Immature natural killer cell (primary cell): ENCODE data around the gene AP2B1. TPM values are rescaled to one million over a fixed set of nuclear protein-coding genes. Genes with fewer than 3 reads are reported as not detected.

Experiments
- DNase-seq, 3 donors: peaks; one replicate each; pipeline ENCODE4 v3.0.0; 2022; ENCODE audit warnings: mixed read lengths in 1 of 3
- H3K27ac Mint-ChIP-seq, 6 donors: one replicate each; pipeline ENCODE4 v1.8.0; 2020; ENCODE audit warnings: mixed read lengths in 6 of 6, mild to moderate bottlenecking in 5 of 6, inconsistent platforms in 4 of 6, moderate library complexity in 3 of 6
- H3K27me3 Mint-ChIP-seq, 3 donors: one replicate each; pipeline ENCODE4 v1.8.0; 2020 to 2021; ENCODE audit warnings: low read depth in 3 of 3, mild to moderate bottlenecking in 3 of 3, mixed read lengths in 3 of 3, moderate library complexity in 3 of 3, inconsistent platforms in 1 of 3
- H3K36me3 Mint-ChIP-seq, 3 donors: one replicate each; pipeline ENCODE4 v1.8.0; 2020; ENCODE audit warnings: mixed read lengths in 3 of 3, inconsistent platforms in 2 of 3, mild to moderate bottlenecking in 2 of 3
- H3K4me1 Mint-ChIP-seq, 2 donors: one replicate each; pipeline ENCODE4 v1.8.0; 2020; ENCODE audit warnings: inconsistent platforms in 2 of 2, mild to moderate bottlenecking in 2 of 2, mixed read lengths in 2 of 2, moderate library complexity in 1 of 2
- H3K4me3 Mint-ChIP-seq, 5 donors: one replicate each; pipeline ENCODE4 v1.8.0; 2020; ENCODE audit warnings: mild to moderate bottlenecking in 5 of 5, mixed read lengths in 5 of 5, inconsistent platforms in 3 of 5, moderate library complexity in 3 of 5
- H3K9me3 Mint-ChIP-seq, 6 donors: one replicate each; pipeline ENCODE4 v1.8.0; 2020; ENCODE audit warnings: mild to moderate bottlenecking in 6 of 6, mixed read lengths in 6 of 6, inconsistent platforms in 4 of 6, moderate library complexity in 3 of 6
- polyA plus RNA-seq, 3 donors: library from polyadenylated mRNA; unstranded; fragments of 300-500 nt; fragmentation: Illumina TruSeq; gene quantifications; one replicate each; pipeline ENCODE4 v1.2.3, GENCODE V29; 2021

AP2B1 gene
- polyA plus RNA-seq, 3 donors from 2014 or later, result 43.7 to 79.9 (median 51.4) TPM

GRCh38 chr17:35763767-35764122 lies 176.6 kb downstream of the AP2B1 start:
- H3K4me1 Mint-ChIP-seq, result peaks cover 7 to 9% of the 10 kb centered on the region in 2 donors
- peak overlapping the region in 3 of 6 donors; percentile 23 to 49 (median 35) for H3K27ac Mint-ChIP-seq
- H3K27me3 Mint-ChIP-seq, result peaks cover 2 to 3% (median 2%) of the 10 kb centered on the region in 3 donors
- no peaks in the 10 kb centered on the region for H3K9me3 Mint-ChIP-seq
- DNase-seq, result no peak
- H3K4me3 Mint-ChIP-seq, result peak overlapping the region; percentile 93 to 96 (median 96)
- peaks cover 0 to 3% (median 0%) of the 10 kb centered on the region in 3 donors for H3K36me3 Mint-ChIP-seq

GRCh38 chr17:35764123-35764991 lies 177.2 kb downstream of the AP2B1 start:
- peaks cover 2 to 4% (median 3%) of the 10 kb centered on the region in 3 donors for H3K27me3 Mint-ChIP-seq
- H3K9me3 Mint-ChIP-seq, result no peaks in the 10 kb centered on the region
- peaks cover 0 to 3% (median 0%) of the 10 kb centered on the region in 3 donors for H3K36me3 Mint-ChIP-seq
- peak overlapping the region; percentile 76 to 93 (median 89) for H3K27ac Mint-ChIP-seq
- peak overlapping the region; percentile 93 to 96 (median 96) for H3K4me3 Mint-ChIP-seq
- peak; percentile 85 to 88 (median 87) for DNase-seq
- peaks cover 7 to 9% of the 10 kb centered on the region in 2 donors for H3K4me1 Mint-ChIP-seq

- peaks cover 7 to 9% of the 10 kb centered on the region in 2 donors for H3K4me1 Mint-ChIP-seq
- H3K27ac Mint-ChIP-seq, result peak overlapping the region in 3 of 6 donors; percentile 76 to 89 (median 87)
- H3K4me3 Mint-ChIP-seq, result peak overlapping the region; percentile 55 to 96 (median 94)
- H3K27me3 Mint-ChIP-seq, result peaks cover 2 to 5% (median 4%) of the 10 kb centered on the region in 3 donors
- H3K36me3 Mint-ChIP-seq, result peaks cover 0 to 3% (median 0%) of the 10 kb centered on the region in 3 donors
- no peaks in the 10 kb centered on the region for H3K9me3 Mint-ChIP-seq
- no peak for DNase-seq
Observed at GRCh38 chr17:35765086-35765710, 178.1 kb downstream of the AP2B1 start.

GRCh38 chr17:35765756-35766488 lies 178.8 kb downstream of the AP2B1 start:
- Mint-ChIP-seq H3K9me3 (no peaks in the 10 kb centered on the region), H3K36me3 (peaks cover 0 to 3% (median 0%) of the 10 kb centered on the region in 3 donors), H3K27me3 (peaks cover 2 to 5% (median 4%) of the 10 kb centered on the region in 3 donors), H3K4me1 (peaks cover 7 to 9% of the 10 kb centered on the region in 2 donors), H3K4me3 (peak overlapping the region in 1 of 5 donors; percentile 27), H3K27ac (no peak overlapping the region)
- no peak for DNase-seq

DNA sequence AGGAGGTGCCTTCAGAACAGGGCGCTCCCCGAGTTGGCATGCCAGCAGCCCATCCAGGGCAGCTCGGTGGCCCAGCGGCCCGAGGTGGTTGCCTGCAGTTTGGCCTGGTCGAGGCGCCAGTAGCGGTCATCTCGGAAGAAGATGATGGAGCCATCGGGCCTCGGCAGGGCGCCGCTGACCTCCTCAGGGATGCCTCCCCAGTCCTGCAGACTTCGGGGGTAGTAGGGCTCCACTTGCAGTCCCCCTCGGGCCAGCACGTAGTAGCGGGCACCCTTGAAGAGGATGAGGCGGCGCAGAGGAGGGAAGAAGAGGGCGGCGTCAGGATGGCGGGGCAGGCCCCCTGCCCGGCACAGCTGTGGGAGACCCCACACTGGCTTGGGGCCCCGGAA lies 179.4 kb downstream of the AP2B1 start:
- H3K36me3 Mint-ChIP-seq, result peaks cover 0 to 3% (median 0%) of the 10 kb centered on the region in 3 donors
- DNase-seq, result no peak
- peaks cover 7 to 9% of the 10 kb centered on the region in 2 donors for H3K4me1 Mint-ChIP-seq
- peaks cover 2 to 5% (median 4%) of the 10 kb centered on the region in 3 donors for H3K27me3 Mint-ChIP-seq
- H3K27ac Mint-ChIP-seq, result no peak overlapping the region
- H3K4me3 Mint-ChIP-seq, result no peak overlapping the region
- no peaks in the 10 kb centered on the region for H3K9me3 Mint-ChIP-seq

GRCh38 chr17:35766903-35767510 lies 179.9 kb downstream of the AP2B1 start:
- Mint-ChIP-seq H3K4me1 (peaks cover 7 to 9% of the 10 kb centered on the region in 2 donors), H3K27ac (no peak overlapping the region), H3K4me3 (no peak overlapping the region), H3K27me3 (peaks cover 2 to 5% (median 4%) of the 10 kb centered on the region in 3 donors), H3K36me3 (no peaks in the 10 kb centered on the region), H3K9me3 (no peaks in the 10 kb centered on the region)
- no peak for DNase-seq

GRCh38 chr17:35768797-35769196 lies 181.7 kb downstream of the AP2B1 start:
- peaks cover 2 to 5% (median 2%) of the 10 kb centered on the region in 3 donors for H3K27me3 Mint-ChIP-seq

DNA sequence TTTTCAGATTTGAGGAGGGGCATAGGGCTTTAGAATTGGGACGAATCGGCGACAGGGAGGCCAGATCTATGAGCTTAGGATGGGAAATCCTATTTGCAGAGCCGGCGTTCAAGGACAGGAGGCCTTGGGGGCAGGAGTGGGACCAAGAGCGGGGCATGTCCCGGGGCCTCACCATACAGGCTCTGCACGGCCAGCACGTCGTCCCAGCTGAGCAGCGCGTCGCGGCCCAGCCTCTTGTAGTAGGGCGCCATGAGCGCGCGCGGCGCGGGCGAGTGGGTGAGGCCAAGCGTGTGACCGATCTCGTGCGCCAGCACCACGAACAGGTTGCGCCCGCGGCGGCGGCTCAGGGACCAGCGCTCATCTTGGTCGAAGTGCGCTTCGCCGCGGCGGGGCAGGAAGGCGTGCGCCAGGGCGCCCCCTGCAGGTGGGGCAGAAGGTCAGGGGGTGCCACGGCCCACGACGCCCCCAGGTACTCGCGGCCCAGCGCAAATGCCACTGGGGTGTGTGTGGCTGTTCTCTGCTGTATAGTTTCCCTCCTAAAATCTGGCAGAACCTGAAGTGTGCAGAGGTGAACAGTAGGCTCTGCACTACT lies 182.9 kb downstream of the AP2B1 start:
- Mint-ChIP-seq H3K9me3 (no peaks in the 10 kb centered on the region), H3K36me3 (no peaks in the 10 kb centered on the region), H3K27me3 (peaks cover 2 to 6% (median 2%) of the 10 kb centered on the region in 3 donors), H3K4me1 (peaks cover 1 to 2% of the 10 kb centered on the region in 2 donors), H3K4me3 (no peak overlapping the region), H3K27ac (no peak overlapping the region)
- no peak for DNase-seq

More at GRCh38 chr17:35768797-35769196, 181.7 kb downstream of the AP2B1 start:
- DNase-seq, result no peak
- no peak overlapping the region for H3K27ac Mint-ChIP-seq
- H3K36me3 Mint-ChIP-seq, result no peaks in the 10 kb centered on the region
- no peak overlapping the region for H3K4me3 Mint-ChIP-seq
- H3K9me3 Mint-ChIP-seq, result no peaks in the 10 kb centered on the region
- H3K4me1 Mint-ChIP-seq, result peaks cover 7 to 9% of the 10 kb centered on the region in 2 donors

GRCh38 chr17:35773129-35773528 lies 186.0 kb downstream of the AP2B1 start:
- H3K4me3 Mint-ChIP-seq, result no peak overlapping the region
- H3K9me3 Mint-ChIP-seq, result no peaks in the 10 kb centered on the region
- no peak for DNase-seq
- no peak overlapping the region for H3K27ac Mint-ChIP-seq
- no peaks in the 10 kb centered on the region for H3K36me3 Mint-ChIP-seq
- H3K27me3 Mint-ChIP-seq, result peaks cover 2 to 6% (median 6%) of the 10 kb centered on the region in 3 donors
- H3K4me1 Mint-ChIP-seq, result no peaks in the 10 kb centered on the region

DNA sequence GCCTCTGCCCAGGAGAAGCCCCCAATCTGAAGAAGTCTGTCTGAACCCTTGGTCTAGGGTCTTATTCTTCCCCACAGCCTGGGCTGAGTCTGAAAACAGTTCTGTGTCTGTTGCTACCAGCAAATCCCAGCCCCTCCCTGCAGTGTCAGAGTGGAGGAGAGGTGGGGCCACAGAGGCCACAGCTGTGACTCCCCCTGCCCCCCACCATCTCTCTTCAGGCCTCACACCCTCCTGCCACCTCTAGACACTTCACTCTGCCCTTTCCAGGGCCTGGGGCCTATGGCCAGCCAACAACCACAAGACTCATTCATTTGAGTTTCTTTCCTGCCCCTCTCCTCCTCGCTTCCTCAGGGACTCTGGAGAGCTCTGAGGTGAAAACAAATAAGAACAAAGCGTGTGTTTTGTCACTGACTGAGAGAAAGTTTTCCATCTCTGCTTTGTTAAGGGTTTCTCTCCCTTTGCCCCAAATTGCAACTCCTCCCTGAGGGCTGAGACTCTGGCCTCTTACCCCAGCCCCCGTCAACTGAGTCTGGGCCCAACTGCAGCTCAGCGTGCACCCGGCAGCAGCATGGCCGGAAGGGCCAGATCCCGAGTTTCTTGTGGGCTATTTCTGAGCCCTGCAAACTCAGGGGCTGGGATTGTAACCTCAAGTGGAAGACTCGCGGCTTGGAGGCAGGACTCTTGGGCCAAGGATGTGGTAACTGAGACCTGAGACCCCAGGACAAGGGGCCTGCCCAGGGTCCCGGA lies 186.7 kb downstream of the AP2B1 start:
- Mint-ChIP-seq H3K4me3 (no peak overlapping the region), H3K27ac (no peak overlapping the region)

DNA sequence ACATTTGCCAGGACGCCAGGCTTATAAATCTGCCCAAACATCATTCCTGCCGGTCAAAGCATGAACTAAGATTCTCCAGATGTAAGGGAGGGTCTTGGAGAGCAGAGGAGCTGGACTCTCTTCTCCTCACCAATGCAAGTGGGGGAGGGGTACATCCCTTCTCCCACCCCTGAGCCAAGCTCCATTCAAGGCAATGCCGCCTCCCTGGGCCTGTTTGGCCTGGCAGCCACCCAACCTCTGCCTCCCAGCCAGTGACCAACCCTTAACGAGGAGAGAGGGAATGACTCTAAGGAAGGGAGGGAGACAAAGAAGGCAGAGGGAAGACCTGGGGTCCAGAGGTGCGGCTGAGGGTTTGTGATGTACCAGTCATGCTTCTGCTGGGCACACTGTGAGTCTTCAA lies 187.4 kb downstream of the AP2B1 start:
- peaks cover 2 to 4% (median 3%) of the 10 kb centered on the region in 3 donors for H3K27me3 Mint-ChIP-seq
- H3K36me3 Mint-ChIP-seq, result no peaks in the 10 kb centered on the region
- H3K9me3 Mint-ChIP-seq, result no peaks in the 10 kb centered on the region
- no peak for DNase-seq
- no peak overlapping the region for H3K4me3 Mint-ChIP-seq
- H3K4me1 Mint-ChIP-seq, result no peaks in the 10 kb centered on the region
- H3K27ac Mint-ChIP-seq, result no peak overlapping the region

More for the DNA sequence above, 186.7 kb downstream of the AP2B1 start:
- DNase-seq, result no peak
- H3K27me3 Mint-ChIP-seq, result peaks cover 2 to 6% (median 6%) of the 10 kb centered on the region in 3 donors
- H3K9me3 Mint-ChIP-seq, result no peaks in the 10 kb centered on the region
- no peaks in the 10 kb centered on the region for H3K4me1 Mint-ChIP-seq
- H3K36me3 Mint-ChIP-seq, result no peaks in the 10 kb centered on the region

DNA sequence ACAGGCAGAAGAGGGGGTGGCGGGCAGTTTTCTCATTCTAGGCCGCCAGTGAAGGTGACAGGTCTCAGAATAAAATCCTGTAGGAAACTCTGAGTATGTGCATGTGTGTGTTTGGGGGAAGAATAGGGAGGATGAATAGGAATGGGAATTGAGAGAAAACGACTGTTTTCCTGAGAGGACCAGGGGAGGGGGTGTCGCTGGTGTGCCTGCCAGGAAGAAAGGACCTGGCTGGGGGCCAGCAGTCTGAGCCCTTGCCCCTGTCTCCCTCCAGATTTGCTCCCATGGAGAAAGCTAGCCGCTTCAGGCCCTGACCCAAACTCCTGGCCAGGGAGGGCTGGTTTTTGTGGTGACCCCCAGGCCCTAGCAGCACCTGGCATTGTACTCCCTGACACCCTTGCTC lies 187.9 kb downstream of the AP2B1 start:
- DNase-seq, result no peak
- H3K4me3 Mint-ChIP-seq, result no peak overlapping the region
- no peaks in the 10 kb centered on the region for H3K4me1 Mint-ChIP-seq
- H3K9me3 Mint-ChIP-seq, result no peaks in the 10 kb centered on the region
- H3K27ac Mint-ChIP-seq, result no peak overlapping the region
- H3K27me3 Mint-ChIP-seq, result peaks cover 2 to 4% (median 3%) of the 10 kb centered on the region in 3 donors
- no peaks in the 10 kb centered on the region for H3K36me3 Mint-ChIP-seq
